ENCODE data around the gene TCEAL1. TPM values are rescaled to one million over a fixed set of nuclear protein-coding genes. Genes with fewer than 3 reads are reported as not detected.
A peak's percentile ranks its signal among the peaks of the same experiment; 100 is the strongest.

Gene TCEAL1
- total and polyA plus RNA-seq, 2 of the 13 experiments (the other 11 are each of a cell fraction or from before 2014, with no cell fraction given) = 11.2 to 14.8 TPM

DNA sequence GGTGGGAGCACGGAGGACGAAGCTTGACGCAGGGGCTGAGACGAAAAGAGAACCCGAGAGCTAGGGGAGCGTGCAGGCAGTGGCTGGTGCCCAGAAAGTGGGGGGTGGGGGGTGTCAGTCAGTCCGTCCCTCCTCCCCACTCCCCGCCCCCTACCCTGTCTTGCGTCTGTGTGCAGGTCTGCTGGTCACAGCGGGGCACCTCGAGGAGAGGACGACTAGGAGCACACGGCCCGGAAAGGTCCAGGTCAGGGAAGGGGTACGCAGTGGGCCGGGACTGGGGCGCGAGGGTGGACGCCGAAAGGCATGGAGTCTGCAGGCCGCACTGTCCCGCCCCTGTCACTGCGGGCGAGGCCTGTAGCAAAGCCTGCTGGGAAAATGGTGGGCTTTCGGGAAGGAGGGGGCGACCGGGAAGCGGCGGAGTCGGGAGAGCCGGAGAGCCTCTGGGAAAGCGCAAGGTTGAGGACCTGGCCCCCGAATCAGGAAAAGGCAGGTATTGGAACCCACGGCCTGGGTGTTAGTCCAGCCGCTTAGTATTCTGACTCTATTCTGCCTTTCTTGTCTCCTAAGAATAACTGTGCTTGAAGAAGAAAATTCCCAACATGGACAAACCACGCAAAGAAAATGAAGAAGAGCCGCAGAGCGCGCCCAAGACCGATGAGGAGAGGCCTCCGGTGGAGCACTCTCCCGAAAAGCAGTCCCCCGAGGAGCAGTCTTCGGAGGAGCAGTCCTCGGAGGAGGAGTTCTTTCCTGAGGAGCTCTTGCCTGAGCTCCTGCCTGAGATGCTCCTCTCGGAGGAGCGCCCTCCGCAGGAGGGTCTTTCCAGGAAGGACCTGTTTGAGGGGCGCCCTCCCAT is 769 bp downstream of the TCEAL1 start (continued):
- TF ChIP-seq, protein P1, sequence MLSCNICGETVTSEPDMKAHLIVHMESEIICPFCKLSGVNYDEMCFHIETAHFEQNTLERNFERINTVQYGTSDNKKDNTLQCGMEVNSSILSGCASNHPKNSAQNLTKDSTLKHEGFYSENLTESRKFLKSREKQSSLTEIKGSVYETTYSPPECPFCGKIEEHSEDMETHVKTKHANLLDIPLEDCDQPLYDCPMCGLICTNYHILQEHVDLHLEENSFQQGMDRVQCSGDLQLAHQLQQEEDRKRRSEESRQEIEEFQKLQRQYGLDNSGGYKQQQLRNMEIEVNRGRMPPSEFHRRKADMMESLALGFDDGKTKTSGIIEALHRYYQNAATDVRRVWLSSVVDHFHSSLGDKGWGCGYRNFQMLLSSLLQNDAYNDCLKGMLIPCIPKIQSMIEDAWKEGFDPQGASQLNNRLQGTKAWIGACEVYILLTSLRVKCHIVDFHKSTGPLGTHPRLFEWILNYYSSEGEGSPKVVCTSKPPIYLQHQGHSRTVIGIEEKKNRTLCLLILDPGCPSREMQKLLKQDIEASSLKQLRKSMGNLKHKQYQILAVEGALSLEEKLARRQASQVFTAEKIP (CRISPR knock-in tag; IDR thresholded peaks at IDR 0.05; ENCODE audit: borderline replicate concordance) = no peak
- TF ChIP-seq HDAC1 (CRISPR knock-in tag; IDR thresholded peaks at IDR 0.05) (peak; percentile 42; the same call in 1 of the 2 replicates), ZNF589 (CRISPR knock-in tag; conservative IDR thresholded peaks at IDR 0.05) (no peak), PHF5A (CRISPR knock-in tag; IDR thresholded peaks at IDR 0.05; ENCODE audit: low read depth, unreplicated experiment) (no peak), MBNL3 (CRISPR knock-in tag; conservative IDR thresholded peaks at IDR 0.05) (no peak), DPF2 (CRISPR knock-in tag; IDR thresholded peaks at IDR 0.05; ENCODE audit: borderline replicate concordance, low read depth) (no peak), WIZ (CRISPR knock-in tag; IDR thresholded peaks at IDR 0.05) (no peak), MLLT10 (CRISPR knock-in tag; IDR thresholded peaks at IDR 0.05) (no peak), HDAC2 (CRISPR knock-in tag; IDR thresholded peaks at IDR 0.05) (no peak), POLR2A (IDR thresholded peaks at IDR 0.05; ENCODE audit: insufficient read depth in 1 of 2, low read depth in 2 of 2, low read length in 2 of 2) (peak in 1 of 2 experiments; percentile 74; a peak in 2 of 4 replicates), ZNF263 (CRISPR knock-in tag; IDR thresholded peaks at IDR 0.05) (peak; percentile 92), TBX3 (IDR thresholded peaks at IDR 0.05; ENCODE audit: borderline replicate concordance) (no peak), ZNF891 (CRISPR knock-in tag; IDR thresholded peaks at IDR 0.05) (no peak), ZFY (CRISPR knock-in tag; IDR thresholded peaks at IDR 0.05) (peak; percentile 90), MEF2D (CRISPR knock-in tag; IDR thresholded peaks at IDR 0.05) (no peak), ONECUT2 (CRISPR knock-in tag; IDR thresholded peaks at IDR 0.05) (no peak), ZNF44 (CRISPR knock-in tag; IDR thresholded peaks at IDR 0.05) (no peak), CBX5 (CRISPR knock-in tag; IDR thresholded peaks at IDR 0.05; ENCODE audit: borderline replicate concordance) (no peak), PHF8 (CRISPR knock-in tag; IDR thresholded peaks at IDR 0.05) (peak; percentile 85)
- TF ChIP-seq, protein P2, sequence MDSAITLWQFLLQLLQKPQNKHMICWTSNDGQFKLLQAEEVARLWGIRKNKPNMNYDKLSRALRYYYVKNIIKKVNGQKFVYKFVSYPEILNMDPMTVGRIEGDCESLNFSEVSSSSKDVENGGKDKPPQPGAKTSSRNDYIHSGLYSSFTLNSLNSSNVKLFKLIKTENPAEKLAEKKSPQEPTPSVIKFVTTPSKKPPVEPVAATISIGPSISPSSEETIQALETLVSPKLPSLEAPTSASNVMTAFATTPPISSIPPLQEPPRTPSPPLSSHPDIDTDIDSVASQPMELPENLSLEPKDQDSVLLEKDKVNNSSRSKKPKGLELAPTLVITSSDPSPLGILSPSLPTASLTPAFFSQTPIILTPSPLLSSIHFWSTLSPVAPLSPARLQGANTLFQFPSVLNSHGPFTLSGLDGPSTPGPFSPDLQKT (CRISPR knock-in tag; IDR thresholded peaks at IDR 0.05; ENCODE audit: borderline replicate concordance) = no peak
- TF ChIP-seq, protein P3, sequence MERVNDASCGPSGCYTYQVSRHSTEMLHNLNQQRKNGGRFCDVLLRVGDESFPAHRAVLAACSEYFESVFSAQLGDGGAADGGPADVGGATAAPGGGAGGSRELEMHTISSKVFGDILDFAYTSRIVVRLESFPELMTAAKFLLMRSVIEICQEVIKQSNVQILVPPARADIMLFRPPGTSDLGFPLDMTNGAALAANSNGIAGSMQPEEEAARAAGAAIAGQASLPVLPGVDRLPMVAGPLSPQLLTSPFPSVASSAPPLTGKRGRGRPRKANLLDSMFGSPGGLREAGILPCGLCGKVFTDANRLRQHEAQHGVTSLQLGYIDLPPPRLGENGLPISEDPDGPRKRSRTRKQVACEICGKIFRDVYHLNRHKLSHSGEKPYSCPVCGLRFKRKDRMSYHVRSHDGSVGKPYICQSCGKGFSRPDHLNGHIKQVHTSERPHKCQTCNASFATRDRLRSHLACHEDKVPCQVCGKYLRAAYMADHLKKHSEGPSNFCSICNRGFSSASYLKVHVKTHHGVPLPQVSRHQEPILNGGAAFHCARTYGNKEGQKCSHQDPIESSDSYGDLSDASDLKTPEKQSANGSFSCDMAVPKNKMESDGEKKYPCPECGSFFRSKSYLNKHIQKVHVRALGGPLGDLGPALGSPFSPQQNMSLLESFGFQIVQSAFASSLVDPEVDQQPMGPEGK (CRISPR knock-in tag; IDR thresholded peaks at IDR 0.05) = peak; percentile 48; the same call in 1 of the 2 replicates
- TF ChIP-seq, protein P4, sequence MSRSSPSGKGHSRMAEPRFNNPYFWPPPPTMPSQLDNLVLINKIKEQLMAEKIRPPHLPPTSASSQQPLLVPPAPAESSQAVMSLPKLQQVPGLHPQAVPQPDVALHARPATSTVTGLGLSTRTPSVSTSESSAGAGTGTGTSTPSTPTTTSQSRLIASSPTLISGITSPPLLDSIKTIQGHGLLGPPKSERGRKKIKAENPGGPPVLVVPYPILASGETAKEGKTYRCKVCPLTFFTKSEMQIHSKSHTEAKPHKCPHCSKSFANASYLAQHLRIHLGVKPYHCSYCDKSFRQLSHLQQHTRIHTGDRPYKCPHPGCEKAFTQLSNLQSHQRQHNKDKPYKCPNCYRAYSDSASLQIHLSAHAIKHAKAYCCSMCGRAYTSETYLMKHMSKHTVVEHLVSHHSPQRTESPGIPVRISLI (CRISPR knock-in tag; IDR thresholded peaks at IDR 0.05; ENCODE audit: borderline replicate concordance) = no peak
- TF ChIP-seq, protein P5, sequence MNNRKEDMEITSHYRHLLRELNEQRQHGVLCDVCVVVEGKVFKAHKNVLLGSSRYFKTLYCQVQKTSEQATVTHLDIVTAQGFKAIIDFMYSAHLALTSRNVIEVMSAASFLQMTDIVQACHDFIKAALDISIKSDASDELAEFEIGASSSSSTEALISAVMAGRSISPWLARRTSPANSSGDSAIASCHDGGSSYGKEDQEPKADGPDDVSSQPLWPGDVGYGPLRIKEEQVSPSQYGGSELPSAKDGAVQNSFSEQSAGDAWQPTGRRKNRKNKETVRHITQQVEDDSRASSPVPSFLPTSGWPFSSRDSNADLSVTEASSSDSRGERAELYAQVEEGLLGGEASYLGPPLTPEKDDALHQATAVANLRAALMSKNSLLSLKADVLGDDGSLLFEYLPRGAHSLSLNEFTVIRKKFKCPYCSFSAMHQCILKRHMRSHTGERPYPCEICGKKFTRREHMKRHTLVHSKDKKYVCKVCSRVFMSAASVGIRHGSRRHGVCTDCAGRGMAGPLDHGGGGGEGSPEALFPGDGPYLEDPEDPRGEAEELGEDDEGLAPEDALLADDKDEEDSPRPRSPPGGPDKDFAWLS (CRISPR knock-in tag; IDR thresholded peaks at IDR 0.05; ENCODE audit: borderline replicate concordance) = no peak
